Liver (tissue), 9 donors: Measurements from ENCODE around the gene GSTA3. TPM values are rescaled to one million over a fixed set of nuclear protein-coding genes. Genes with fewer than 3 reads are reported as not detected.
"Not testable (repeated sequence)": the region's sequence is repeated elsewhere in the genome, so short reads cannot be mapped to it uniquely, and the experiment has no call there.

Experiments
- DNase-seq: peaks from one replicate; pipeline ENCODE4 v3.0.0-alpha.2; 2017; ENCODE audit warnings: low spot score
- H3K27ac ChIP-seq, 2 donors: one replicate each; pipeline ENCODE4 v1.7.0; 2013; ENCODE audit warnings: inconsistent platforms in 2 of 2, low read length in 2 of 2, control low read depth in 1 of 2, low read depth in 1 of 2, mild to moderate bottlenecking in 1 of 2
- H3K27me3 ChIP-seq, 4 donors: one replicate each; pipeline versions ENCODE4 v1.6.1 to v1.7.0; 2013; ENCODE audit warnings: low read length in 3 of 4, inconsistent platforms in 1 of 4, mild to moderate bottlenecking in 1 of 4, moderate library complexity in 1 of 4; ENCODE audit not compliant: control insufficient read depth in 4 of 4, insufficient read depth in 4 of 4
- H3K36me3 ChIP-seq, 4 donors: one replicate each; pipeline versions ENCODE4 v1.6.1 to v1.7.0; 2013; ENCODE audit warnings: low read length in 3 of 4, mild to moderate bottlenecking in 3 of 4, low read depth in 1 of 4, moderate library complexity in 1 of 4; ENCODE audit not compliant: control insufficient read depth in 4 of 4, insufficient read depth in 3 of 4
- H3K4me1 ChIP-seq, 4 donors: one replicate each; pipeline versions ENCODE4 v1.6.1 to v1.7.0; 2013; ENCODE audit warnings: low read length in 3 of 4, mild to moderate bottlenecking in 3 of 4, moderate library complexity in 1 of 4; ENCODE audit not compliant: control insufficient read depth in 4 of 4, insufficient read depth in 4 of 4
- H3K4me3 ChIP-seq, 3 donors: one replicate each; pipeline versions ENCODE4 v1.6.1 to v1.7.0; 2013; ENCODE audit warnings: low read length in 3 of 3, control low read depth in 1 of 3, low read depth in 1 of 3, mild to moderate bottlenecking in 1 of 3
- H3K9ac ChIP-seq, 2 donors: one replicate each; pipeline ENCODE4 v1.7.0; 2013; ENCODE audit warnings: low read length in 2 of 2, mild to moderate bottlenecking in 2 of 2, moderate library complexity in 2 of 2, control low read depth in 1 of 2, low read depth in 1 of 2
- H3K9me3 ChIP-seq, 4 donors: one replicate each; pipeline versions ENCODE4 v1.6.1 to v1.7.0; 2013; ENCODE audit warnings: low read length in 3 of 4; ENCODE audit not compliant: control insufficient read depth in 4 of 4
- ATF3 ChIP-seq: IDR thresholded peaks from 2 replicates; pipeline ENCODE4 v1.6.1; 2016; ENCODE audit warnings: antibody characterized with exemption
- FOXA1 ChIP-seq: IDR thresholded peaks from 2 replicates; pipeline ENCODE4 v1.6.1; 2016; ENCODE audit warnings: antibody characterized with exemption
- FOXA2 ChIP-seq: IDR thresholded peaks from 2 replicates; pipeline ENCODE4 v1.6.1; 2016; ENCODE audit warnings: antibody characterized with exemption
- HNF4A ChIP-seq, 2 donors: conservative IDR thresholded peaks; 2 replicates each; pipeline ENCODE4 v1.6.1; 2016; ENCODE audit warnings: antibody characterized with exemption in 2 of 2, mild to moderate bottlenecking in 2 of 2
- HNF4G ChIP-seq: IDR thresholded peaks from 2 replicates; pipeline ENCODE4 v1.6.1; 2016; ENCODE audit warnings: antibody characterized with exemption
- JUND ChIP-seq, 2 donors: IDR thresholded peaks; 2 replicates each; pipeline ENCODE4 v1.6.1; 2016; ENCODE audit warnings: antibody characterized with exemption in 2 of 2
- RAD21 ChIP-seq, 2 donors: IDR thresholded peaks; 2 replicates each; pipeline ENCODE4 v1.6.1; 2016; ENCODE audit warnings: antibody characterized with exemption in 2 of 2, mild to moderate bottlenecking in 2 of 2
- RXRA ChIP-seq, 2 donors: IDR thresholded peaks; 2 replicates each; pipeline ENCODE4 v1.6.1; 2017 to 2018; ENCODE audit warnings: antibody characterized with exemption in 2 of 2, mild to moderate bottlenecking in 1 of 2
- SP1 ChIP-seq: IDR thresholded peaks from 2 replicates; pipeline ENCODE4 v1.6.1; 2018; ENCODE audit warnings: antibody characterized with exemption, mild to moderate bottlenecking
- TAF1 ChIP-seq: conservative IDR thresholded peaks from 2 replicates; pipeline ENCODE4 v1.6.1; 2016; ENCODE audit warnings: antibody characterized with exemption, mild to moderate bottlenecking
- YY1 ChIP-seq: IDR thresholded peaks from 2 replicates; pipeline ENCODE4 v1.6.1; 2016; ENCODE audit warnings: antibody characterized with exemption, mild to moderate bottlenecking
- ZBTB33 ChIP-seq: IDR thresholded peaks from 2 replicates; pipeline ENCODE4 v1.6.1; 2016; ENCODE audit warnings: antibody characterized with exemption
- WGBS: extraction: QIAGEN DNeasy Blood & Tissue Kit; methylation state at CpG from one replicate; pipeline ENCODE4 v1.1.7; 2013; 5-methylcytosine and 5-hydroxymethylcytosine counted together
- polyA plus RNA-seq, 2 donors: library from polyadenylated mRNA; stranded (reverse) in 1 of 2; unstranded in 1 of 2; fragments of 200-250 nt in 1 of 2; fragments of >200 nt in 1 of 2; fragmentation: Nextera tagmentation in 1 of 2; extraction: Ambion mirVana in 1 of 2; gene quantifications; one replicate each; pipeline versions ENCODE4 v1.2.1 to v1.2.3, GENCODE V29; 2013 to 2015
- total RNA-seq, 2 donors: library from RNA; depleted of rRNA; stranded (reverse); fragments of >200 nt; gene quantifications; one replicate each; pipeline ENCODE4 v1.2.3, GENCODE V29; 2014
- TF ChIP-seq, protein P1 (sequence below): IDR thresholded peaks from 2 replicates; pipeline ENCODE4 v1.6.1; 2016; ENCODE audit warnings: antibody characterized with exemption
- donor health status: healthy.
- donor health status: healthy.
- donor health status: healthy.
- donor health status: healthy.
- donor health status: healthy.

Gene GSTA3
- total and polyA plus RNA-seq, 4 donors = not detected

DNA sequence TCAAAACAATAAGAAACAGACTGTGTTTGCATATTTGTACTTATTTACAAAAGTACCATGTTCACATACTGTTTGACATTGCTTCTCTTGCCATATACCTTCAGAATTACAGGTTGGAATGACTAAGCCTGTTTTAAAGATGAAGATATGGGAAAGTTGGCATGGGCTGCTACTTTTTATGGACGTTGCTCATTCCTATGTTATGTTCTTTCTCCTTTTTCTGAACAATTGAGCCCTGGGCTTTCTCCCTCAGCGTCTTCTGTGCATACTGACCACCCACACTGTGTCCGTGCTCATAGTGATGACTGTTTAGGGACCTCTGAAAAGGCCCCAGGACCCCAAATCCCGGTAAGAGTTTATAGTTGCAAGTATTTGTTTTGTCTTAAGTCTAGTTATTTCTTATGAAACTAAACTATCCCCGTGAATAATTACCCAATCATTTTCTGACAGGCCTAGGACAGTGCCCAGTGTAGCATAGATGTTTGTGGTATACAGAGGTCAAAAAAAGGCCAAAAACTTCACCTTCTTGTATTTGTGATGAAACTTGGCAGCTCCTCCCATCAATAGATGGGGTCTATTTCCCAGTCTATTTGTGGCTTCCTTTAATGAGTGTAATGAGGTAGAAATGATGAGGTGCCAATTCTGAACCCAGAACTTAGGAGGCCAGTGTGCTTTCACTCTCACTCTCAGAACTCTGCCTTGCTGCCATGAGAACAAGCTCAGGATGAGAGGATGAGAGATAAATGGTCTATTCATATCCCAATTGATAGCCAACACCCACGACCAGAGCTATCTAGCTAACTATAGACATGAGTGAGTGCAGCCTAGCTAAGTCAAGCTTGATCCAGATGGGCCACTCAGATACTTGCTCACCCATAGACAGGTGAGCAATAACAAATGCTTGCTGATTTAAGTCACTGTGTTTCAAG lies 44.7 kb upstream of the GSTA3 start:
- no peaks in the 10 kb centered on the region for H3K36me3 ChIP-seq
- WGBS = 71% methylated on average over 6 of the region's 6 CpGs
- no peaks in the 10 kb centered on the region for H3K9me3 ChIP-seq
- no peaks in the 10 kb centered on the region for H3K4me1 ChIP-seq
- no peak overlapping the region for H3K9ac ChIP-seq
- no peak overlapping the region for H3K4me3 ChIP-seq
- H3K27ac ChIP-seq = no peak overlapping the region
- no peak for DNase-seq
- no peak for TF ChIP-seq SP1
- TF ChIP-seq, protein P1, sequence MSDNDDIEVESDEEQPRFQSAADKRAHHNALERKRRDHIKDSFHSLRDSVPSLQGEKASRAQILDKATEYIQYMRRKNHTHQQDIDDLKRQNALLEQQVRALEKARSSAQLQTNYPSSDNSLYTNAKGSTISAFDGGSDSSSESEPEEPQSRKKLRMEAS = no peak
- TF ChIP-seq HNF4A (conservative IDR thresholded peaks at IDR 0.05) = no peak
- no peak for TF ChIP-seq YY1
- no peak for TF ChIP-seq FOXA2
- TF ChIP-seq JUND (IDR thresholded peaks at IDR 0.05) = no peak
- TF ChIP-seq HNF4G = no peak
- no peak for TF ChIP-seq TAF1
- no peak for TF ChIP-seq RAD21 (IDR thresholded peaks at IDR 0.05)
- H3K27me3 ChIP-seq = no peaks in the 10 kb centered on the region

GRCh38 chr6:52946306-52946705 lies 36.8 kb upstream of the GSTA3 start:
- Histone ChIP-seq H3K4me1 (no peaks in the 10 kb centered on the region), H3K27me3 (no peaks in the 10 kb centered on the region), H3K9me3 (no peaks in the 10 kb centered on the region), H3K4me3 (no peak overlapping the region), H3K36me3 (no peaks in the 10 kb centered on the region), H3K9ac (no peak overlapping the region), H3K27ac (no peak overlapping the region)
- DNase-seq = no peak
- no peak for TF ChIP-seq HNF4G
- no peak for TF ChIP-seq ATF3
- TF ChIP-seq YY1 = no peak
- no peak for TF ChIP-seq ZBTB33
- no peak for TF ChIP-seq FOXA1
- no peak for TF ChIP-seq RXRA (IDR thresholded peaks at IDR 0.05)
- no peak for TF ChIP-seq SP1
- no peak for TF ChIP-seq HNF4A (conservative IDR thresholded peaks at IDR 0.05)
- WGBS = 29% methylated on average over 5 of the region's 5 CpGs

GRCh38 chr6:52942821-52943220 lies 33.3 kb upstream of the GSTA3 start:
- H3K36me3 ChIP-seq, H3K4me3 ChIP-seq, H3K27me3 ChIP-seq, DNase-seq, H3K27ac ChIP-seq, H3K4me1 ChIP-seq, H3K9me3 ChIP-seq, H3K9ac ChIP-seq: not testable (repeated sequence)
- WGBS = 96% methylated on average over 10 of the region's 10 CpGs
